Measurements from ENCODE around the gene INPP5J.
"Not testable (repeated sequence)": the region's sequence is repeated elsewhere in the genome, so short reads cannot be mapped to it uniquely, and the experiment has no call there.

The INPP5J gene

DNA sequence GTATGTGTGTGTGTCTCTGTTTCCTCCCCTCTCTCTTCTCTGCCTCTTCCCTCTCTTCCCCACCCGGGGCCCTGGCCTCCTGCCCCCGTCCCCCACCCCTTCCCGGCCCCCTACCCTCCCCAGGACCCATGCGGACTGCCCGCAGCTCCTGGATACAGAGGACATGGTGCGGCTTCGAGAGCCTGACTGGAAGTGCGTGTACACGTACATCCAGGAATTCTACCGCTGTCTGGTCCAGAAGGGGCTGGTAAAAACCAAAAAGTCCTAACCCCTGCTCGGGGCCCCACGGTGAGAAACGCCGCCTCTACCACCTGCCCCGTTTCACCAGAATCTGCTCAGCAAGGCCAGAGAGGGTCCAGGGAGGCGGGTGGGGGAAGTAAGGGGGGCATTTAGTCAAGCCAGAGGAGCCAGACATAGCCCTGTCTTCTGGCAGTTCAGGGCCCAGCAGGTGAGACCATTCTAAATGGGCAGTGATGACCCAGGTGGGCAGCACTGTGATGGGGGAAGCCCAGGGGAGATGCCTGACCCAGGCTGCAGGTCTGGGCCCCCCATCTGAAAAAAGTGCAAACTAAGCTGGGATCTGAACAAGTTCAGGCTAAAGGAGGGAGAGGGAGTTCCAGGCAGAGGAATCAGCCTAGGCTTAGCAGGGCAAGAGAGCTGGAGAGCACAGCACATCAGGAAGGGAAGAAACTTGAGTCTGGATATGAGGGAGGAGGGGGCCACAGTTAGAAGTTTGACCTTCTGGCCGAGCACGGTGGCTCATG is 21.8 kb upstream of the INPP5J start:
- DNase-seq, result no peak

DNA sequence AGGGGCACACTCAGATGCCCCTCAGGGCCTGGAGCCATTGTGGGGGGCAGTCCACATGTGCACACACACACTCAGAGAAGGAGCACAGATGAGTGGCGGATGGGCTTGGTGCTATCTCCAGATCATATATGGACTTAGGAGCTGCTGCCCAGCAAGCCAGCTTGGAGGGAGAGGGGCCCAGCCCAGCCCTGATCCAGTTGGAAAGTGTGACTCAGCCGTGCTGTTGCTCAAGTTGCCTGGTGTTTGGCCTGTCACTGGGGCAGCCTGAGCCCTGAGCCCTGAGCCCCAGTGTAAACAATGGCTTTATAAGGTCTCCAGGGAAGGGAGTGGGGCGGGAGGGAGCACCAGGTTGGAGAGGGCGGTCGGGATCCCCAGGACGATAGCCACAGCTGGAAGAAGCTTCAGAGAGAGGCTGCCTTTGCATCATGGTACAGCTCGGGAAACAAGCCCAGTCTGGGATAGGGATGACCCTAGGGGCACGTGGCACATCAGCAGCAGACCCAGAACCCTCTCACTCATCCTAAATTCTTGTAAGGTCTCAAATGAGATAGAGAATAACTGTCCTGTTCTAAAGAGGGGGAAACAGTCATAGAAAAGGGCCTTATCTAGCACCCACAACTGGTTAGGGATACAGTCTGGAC is 20.2 kb upstream of the INPP5J start:
- DNase-seq, result no peak

DNA sequence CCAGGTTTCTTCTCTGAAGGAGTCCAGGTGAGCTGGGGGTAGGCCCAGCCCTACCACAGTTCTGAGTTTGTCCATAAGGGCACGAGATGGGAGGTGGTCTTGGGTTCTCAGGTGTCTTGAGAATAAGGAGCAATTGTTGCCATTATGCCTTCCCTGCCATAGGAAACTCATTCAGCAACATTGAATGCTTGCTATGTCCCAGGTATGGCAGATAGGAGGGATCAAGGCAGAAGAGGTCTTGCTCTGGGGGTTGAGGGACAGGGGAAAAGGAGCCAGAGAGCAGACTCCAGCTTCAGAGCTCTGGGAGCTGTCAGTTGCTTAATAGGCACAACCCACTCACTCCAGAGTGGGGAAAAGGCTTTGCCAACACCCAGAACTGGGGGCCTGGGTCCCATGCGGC is 19.7 kb upstream of the INPP5J start:
- no peak for DNase-seq

DNA sequence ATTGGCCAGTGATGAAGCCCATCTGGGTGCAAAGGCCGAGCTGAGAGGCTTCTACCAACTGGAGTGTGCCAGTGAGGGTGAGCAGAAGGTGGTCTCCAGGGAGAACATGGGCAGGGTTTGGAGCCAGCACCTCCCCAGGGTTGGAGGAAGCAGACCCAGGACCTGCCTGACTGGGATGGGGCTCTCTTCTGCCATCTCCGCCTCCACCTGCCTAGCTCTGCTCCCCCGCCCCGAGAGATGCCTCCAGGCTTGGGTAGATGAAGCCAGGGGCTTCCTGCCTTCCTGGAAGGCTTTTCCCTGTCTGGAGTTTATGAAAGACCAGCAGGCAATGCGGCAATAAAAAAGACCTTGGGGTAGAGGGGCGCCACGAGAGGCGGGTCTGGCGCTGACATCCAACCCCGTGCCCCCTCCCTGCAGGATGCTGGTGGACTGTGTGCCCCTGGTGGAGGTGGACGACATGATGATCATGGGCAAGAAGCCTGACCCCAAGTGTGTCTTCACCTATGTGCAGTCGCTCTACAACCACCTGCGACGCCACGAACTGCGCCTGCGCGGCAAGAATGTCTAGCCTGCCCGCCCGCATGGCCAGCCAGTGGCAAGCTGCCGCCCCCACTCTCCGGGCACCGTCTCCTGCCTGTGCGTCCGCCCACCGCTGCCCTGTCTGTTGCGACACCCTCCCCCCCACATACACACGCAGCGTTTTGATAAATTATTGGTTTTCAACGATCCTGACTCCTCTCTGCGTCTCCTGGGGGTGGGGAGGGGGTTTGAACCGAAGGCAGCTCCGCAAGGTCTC is 18.7 kb upstream of the INPP5J start:
- peak; percentile 42 for DNase-seq

DNA sequence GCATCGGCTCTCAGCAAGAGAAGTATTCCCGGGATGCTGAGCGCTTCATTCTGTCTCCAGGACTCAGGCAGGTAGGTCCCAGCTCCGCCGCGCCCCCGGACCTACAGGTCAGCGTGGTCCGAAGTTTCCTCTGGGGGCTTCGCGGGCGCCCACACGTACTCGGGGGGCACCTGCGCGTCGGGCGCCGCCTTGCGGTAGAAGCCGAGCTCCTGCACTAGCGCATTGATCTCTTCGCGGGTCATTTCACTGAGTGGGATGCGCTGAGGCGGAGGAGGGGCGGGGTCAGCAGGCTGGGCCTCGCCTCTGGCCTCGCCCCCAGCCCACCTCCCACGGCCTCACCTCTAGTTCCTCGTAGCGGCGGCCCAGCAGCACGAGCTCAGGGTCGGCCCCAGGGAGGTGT is 17.9 kb upstream of the INPP5J start:
- peak; percentile 61 for DNase-seq

DNA sequence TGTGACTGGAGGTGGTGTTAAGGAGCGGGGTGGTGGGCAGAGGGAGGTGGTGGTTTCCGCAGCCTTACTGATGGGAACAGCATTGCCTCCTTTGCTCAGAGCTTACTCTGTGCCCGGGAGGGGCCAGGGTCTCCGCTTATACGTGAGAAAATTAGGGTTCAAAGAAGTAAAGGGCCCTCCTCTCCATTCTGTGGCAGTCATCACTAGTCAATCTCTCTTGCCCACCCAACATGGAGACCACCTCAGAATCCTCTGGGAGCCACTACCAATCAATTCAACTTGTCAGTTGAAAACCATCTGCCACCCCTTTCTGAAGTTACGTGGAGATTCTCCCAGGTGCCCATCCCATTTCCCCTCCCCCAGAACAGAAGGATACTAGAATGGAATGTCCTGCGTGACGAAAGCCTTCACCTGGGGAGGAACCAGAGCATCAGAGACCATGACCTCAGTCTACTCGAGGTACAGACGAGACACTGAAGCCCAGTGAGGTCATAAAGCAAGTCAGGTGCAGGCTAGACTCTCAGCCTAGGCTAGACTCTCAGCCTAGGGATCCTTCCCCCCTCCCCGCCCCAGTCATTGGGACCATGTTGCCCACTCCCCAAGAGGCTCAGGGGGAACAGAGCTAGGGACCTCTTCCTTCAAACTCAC is 17.4 kb upstream of the INPP5J start:
- DNase-seq, result no peak

DNA sequence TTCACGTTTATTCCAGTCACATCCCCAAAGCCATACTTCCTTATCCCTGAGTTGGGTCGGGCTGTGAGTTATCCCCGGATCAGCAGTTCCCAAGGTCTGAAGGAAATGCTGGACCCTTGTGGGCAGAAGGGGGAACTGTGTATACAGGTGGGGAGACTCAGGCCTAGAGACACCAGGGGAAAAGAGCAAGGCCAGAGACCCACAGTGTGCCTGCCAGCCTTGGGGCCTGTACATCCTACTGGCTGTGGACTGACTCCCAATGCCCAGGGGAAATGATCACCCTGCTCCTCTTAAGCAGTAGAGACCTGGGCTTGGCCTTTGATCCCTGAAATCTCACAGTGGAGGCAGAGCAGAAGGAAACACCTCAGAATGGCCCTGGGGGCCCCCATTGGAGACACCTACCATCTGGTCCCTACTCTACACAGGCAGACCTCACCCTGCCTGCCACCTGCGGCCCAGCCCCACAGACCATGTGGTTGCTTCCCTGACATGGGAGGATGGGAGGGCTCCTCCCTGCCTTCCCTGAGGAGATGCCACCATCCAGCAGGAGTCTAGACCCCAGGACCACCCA is 16.7 kb upstream of the INPP5J start:
- no peak for DNase-seq

DNA sequence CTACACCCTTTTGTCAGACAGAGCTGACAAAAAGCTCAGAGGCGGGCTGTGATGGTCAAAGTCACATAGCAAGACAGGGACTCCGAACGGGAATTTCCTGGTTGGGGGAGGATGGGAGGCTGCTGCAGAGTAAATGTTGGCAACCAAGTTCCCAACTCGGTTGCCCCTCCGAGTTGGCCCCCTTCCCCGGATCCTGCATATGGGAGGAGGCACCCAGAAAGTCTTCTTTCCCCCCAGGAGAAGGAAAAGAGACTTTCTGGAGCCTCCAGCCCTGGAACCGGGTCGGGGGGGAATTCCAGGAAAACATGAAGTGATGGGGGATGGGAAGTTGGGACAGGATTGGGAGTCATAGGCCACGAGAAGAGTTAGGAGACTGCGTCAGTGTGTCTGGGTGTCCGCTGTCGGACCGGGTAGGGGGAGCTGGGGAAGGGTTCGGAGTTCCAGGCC is 16.0 kb upstream of the INPP5J start:
- no peak for DNase-seq

DNA sequence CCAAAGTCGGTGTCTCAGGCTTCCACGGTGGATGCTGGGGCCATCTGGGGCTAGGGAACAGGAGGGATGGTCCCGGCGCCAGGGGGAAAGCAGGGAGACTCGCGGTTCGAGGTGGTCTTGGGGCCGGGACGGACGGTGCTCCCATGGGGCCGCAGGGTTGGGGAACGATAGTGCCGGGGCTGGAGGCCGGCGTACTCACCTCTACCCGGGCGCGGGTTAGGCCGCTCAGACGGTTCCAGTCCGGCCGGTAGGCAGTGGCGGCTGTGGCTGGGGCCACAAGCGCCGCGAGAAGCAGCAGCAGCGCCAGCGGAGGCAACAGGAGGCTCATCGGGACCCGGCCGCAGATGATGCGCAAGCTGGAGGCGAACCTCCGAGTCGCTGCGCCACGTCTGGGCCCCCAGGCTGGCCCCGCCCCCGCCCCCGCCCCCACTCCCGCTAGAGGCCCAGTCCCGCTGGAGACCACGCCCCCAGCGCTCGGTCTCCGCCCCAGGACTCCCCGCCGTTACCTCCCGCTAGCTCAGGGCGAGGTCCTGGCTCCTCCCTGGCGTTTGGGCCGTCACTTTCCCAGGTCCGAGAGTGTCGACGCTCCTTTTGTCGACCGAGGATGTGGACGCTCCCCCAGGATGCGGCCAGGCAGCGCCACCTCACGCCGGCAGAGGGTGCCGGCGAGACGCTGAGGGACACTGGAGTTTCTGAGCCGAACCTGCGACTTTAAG is 15.4 kb upstream of the INPP5J start, which contains the start of gene SELENOM:
Gene SELENOM, minus strand, starts transcription at position 391 of the 716 bp plus-strand sequence. Its CDS starts 63 bp downstream, at position 328.
- peak; percentile 92 for DNase-seq

DNA sequence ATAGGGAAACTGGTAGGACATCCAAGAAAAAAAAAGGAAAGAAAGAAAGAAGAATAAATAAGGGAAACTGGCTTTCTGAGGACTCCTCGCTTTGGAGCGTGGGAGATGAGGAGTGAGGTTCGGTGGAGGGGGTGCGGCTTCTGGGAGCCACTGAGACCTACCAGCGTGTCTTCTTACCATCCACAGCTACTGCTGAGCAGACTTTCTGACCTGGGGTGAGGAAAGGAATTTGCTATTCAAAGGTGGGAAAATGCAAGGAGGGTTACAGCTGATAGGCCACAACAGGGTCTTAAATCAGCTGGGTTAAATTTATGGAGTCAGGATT is 14.9 kb upstream of the INPP5J start:
- no peak for DNase-seq

DNA sequence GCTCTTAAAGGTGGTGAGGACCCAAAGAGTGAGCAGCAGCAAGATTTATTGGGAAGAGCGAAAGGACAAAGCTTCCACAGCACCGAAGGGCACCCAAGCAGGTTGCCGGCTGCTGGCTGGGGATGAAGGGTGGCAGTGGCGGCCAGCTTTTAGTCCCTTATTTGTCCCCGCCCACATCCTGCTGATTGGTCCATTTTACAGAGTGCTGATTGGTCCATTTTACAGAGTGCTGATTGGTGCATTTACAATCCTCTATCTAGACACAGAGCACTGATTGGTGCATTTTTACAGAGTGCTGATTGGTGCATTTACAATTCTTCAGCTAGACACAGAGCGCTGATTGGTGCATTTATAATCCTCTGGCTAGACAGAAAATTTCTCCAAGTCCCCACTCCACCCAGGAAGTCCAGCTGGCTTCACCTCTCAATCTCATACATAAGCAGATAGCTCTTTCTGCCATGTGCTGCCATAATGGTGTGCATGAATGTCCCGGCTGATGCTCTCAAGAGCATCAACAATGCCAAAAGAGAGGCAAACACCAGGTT is 10.1 kb upstream of the INPP5J start:
- not testable (repeated sequence) for DNase-seq

DNA sequence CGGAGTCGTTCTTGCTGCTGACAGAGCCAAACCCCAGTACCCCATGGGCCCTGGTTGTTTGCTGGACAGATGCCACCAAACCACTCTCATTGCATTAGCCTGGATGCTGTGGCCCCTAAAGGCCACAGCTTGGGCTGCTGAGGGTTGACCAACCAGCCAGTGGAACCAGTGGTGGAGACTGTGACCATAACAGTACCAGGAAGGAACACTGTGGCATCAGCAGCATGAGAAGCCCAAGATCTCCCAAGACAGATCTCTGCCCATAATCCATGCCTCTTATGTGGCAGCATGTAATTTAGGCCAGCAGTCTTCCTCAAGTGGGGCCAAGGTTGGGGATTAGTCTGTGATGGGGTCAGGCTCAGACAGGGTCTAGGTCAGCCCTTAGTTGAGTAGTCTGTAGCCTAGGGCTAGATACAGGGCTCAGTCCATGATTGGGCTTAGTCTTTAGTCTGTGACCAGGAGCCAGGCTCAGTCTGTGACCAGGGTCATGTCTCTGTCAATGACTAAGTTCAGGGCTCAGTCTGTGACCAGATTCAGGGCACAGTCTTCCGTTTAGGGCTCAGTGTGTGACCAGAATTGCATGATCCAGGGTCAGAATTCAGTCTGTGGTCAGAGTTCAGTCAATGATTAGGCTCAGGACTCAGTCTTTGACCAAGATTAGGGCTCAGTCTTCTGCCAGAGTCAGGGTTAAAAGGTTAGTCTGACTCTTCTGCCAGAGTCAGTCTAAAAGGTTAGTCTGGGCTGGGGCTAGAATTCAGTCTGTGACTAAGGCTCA is 4.5 kb upstream of the INPP5J start:
- DNase-seq, result no peak

DNA sequence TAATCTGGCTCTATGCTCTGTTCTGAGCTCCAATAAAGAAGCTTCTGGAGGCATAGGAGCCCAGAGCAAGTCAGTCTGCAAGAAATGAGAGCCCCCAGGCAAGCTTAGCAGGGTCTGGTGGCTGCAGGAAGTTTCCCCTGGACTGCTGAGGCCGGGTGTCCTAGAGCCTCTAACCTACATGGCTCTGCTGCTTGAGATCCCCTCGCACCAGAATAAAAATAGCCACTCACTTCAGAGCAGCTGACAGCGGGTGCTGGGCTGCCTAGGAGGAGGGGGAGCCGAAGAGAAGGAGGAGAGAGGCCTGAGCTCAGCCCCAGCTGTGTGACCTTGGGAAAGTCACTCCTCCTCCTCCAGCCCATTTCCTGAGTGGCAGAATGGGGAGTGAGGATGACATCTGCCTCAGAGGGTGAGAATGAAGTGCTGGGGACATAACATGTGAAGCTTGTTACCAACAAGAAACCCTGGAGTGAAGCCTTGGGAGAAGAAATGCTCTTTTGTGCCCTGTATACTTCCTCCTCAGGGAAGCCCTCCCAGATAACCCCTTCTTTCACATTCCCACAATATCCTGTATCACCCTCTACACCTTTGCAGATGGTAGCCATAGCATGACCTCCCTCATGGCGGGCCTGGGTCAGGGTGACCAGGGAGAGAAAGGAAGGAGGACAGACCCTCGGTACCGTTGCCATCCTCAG is 3.6 kb upstream of the INPP5J start:
- no peak for DNase-seq

DNA sequence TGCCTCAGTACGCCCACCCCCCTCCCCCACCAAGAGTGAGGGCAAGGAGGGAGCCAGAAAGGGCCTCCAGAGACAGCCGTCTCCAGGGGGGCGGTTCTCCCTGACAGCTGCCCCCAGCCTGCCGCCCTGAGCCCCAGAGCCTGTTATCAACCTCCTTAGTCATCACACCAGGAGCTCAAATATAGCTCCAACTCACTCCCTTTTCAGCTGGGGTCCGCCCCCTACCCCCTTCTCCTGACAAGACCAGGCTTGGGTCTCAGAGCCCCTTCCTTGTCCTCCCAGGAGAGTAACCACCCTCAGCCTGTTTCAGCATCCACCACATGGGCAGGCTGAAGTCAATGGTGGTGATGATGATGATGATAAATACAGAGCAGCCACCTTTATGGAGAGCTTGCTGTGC is 2.5 kb upstream of the INPP5J start:
- DNase-seq, result no peak

DNA sequence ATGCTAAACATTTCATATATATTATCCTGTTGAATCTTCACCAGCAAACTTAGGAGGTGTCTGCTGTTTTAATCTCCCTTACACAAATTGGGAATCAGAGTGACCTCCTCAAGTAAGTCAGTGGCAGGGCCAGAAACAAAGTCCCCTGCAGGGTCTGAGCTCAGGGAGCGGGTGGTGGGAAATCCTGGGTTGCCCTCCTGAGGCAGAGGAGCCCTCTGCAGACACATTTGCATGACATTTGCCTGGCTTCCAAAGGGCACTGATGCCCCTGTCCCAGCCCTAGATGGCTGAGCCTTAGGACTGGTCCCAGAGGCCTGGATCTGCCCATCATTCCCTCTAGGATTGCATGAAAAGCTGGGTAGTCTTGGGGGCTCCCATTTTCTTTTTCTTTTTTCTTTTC is 2.1 kb upstream of the INPP5J start:
- no peak for DNase-seq

DNA sequence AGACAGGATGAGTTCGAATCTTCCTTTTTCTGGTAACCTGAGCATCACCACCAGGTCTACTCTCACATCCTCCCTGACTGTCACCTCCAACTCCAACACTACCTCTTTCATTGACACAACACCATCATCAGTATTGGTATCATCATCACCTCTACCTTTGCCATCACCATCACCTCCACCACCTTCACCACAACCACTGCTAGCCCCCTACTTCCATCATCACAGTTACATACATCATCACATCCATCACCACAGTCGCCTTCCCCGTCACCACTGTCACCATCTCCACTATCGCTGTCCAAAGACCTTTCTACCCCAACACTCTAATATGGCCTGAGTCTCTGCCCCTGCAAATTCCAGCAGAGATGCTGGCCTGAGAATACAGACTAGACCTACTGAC is 1.4 kb upstream of the INPP5J start:
- DNase-seq, result no peak

DNA sequence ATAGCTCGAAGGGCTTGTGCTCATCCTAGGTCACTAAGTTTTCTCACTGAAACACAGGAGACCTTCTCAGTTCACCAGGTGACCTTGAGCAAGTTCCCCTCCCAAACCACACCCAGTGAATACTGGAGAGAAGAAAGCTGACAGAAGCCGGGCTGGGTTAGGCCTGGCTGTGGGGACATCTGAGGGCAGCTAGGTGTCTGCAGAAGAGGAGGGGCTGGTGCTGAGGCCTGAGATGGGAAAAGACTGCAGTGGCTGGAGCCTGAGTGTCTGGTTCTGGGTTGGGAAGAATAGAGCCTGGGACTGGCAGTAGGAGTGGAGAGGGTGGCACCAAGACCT is 602 bp upstream of the INPP5J start:
- DNase-seq, result no peak

DNA sequence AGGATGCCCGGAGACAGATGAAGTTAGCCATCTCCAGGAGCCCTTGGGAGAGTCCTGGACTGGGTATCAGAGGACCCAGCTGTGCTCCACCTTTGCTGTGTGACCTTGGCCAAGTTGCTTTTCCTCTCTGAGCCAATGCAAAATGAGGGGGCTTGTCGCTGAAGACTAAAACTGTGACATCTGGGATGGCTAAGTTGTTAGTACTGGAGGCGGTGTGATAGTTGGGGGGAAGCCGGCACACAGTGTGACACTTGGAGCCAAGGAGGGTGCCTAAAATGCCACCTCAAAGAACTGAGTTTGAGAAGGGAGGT is 481 bp downstream of the INPP5J start:
- DNase-seq, result no peak

DNA sequence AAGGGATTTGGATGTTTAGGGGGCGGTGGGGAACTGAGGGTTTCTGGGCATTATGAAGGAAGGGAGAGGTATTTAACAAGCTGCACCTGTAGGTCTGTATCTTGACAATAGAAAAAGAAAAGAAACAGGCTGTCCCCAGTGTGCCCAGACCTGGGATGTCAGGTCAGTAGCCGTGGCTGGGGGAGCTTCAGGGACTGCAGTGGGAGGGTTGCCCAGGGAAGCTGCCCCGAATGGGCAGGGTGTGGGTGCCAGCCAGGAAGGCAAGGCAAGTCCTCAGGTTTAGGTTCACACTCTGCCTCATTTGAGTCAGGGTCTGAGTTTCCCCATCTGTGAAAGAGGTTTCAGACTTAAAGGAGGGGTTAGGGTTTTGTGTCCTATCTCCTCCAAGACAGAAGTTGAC is 1.5 kb downstream of the INPP5J start:
- no peak for DNase-seq

DNA sequence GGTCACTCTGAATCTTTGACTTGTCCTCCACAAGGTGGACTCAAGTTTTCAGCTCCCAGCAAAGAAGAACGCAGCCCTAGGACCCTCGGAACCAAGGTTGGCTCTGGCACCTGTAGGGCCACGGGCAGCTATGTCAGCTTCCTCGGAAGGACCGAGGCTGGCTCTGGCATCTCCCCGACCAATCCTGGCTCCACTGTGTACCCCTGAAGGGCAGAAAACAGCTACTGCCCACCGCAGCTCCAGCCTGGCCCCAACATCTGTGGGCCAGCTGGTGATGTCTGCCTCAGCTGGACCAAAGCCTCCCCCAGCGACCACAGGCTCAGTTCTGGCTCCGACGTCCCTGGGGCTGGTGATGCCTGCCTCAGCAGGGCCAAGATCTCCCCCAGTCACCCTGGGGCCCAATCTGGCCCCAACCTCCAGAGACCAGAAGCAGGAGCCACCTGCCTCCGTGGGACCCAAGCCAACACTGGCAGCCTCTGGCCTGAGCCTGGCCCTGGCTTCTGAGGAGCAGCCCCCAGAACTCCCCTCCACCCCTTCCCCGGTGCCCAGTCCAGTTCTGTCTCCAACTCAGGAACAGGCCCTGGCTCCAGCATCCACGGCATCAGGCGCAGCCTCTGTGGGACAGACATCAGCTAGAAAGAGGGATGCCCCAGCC is 2.2 kb downstream of the INPP5J start:
- no peak for DNase-seq

Data from right kidney (tissue), 1 donor.